AG09309 (cell line): ENCODE results near the gene HOXB5.

ENCODE experiments used
- DNase-seq: peaks from one replicate; pipeline ENCODE4 v3.0.0-alpha.2; 2010; ENCODE audit warnings: low read depth
- H3K4me3 ChIP-seq: 2 replicates; pipeline ENCODE4 v1.5.1; 2011; ENCODE audit warnings: mild to moderate bottlenecking, low read depth, low read length, moderate library complexity; ENCODE audit not compliant: control insufficient read depth
- CTCF ChIP-seq: IDR thresholded peaks from 2 replicates; pipeline ENCODE4 v1.5.1; 2011; ENCODE audit warnings: mild to moderate bottlenecking, low read depth, low read length, inconsistent platforms; ENCODE audit not compliant: insufficient read depth, control insufficient read depth; ENCODE audit errors: missing control alignments

HOXB5 gene

GRCh38 chr17:48570325-48571023 is 23.1 kb downstream of the HOXB5 start:
- no peak for TF ChIP-seq CTCF
- no peak for DNase-seq
- no peak overlapping the region for H3K4me3 ChIP-seq

DNA sequence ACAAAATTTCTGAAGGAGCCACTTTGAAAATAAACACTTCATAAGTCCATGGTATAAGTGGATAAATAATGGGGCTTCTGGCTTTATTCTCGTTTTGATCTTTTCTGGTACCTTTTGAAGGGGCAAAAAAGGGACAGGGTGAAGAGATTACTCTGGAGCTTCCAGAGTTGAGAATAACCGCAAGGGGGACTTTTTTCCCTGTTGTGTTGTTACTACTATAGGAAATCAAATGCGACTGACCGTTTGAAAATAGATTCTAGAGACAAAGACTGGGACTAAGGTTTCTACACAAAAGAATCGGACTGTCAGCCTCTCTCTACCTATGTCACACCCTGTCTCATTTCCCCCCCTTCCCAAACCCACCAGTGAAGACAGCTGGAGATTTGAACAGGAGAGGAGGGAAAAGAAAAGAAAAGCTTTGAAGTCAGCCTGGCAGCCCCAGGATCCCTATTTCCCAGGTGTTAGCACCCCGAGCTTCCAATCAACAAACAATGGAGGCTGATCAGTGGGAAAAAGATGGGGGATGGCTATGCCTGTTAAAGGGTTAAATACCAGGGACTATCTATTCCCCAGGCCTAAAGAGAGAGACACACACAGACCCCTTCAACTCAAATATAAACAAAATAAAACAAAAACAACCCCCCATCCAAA is 23.8 kb downstream of the HOXB5 start:
- H3K4me3 ChIP-seq: no peak overlapping the region
- DNase-seq: no peak
- TF ChIP-seq CTCF: no peak

DNA sequence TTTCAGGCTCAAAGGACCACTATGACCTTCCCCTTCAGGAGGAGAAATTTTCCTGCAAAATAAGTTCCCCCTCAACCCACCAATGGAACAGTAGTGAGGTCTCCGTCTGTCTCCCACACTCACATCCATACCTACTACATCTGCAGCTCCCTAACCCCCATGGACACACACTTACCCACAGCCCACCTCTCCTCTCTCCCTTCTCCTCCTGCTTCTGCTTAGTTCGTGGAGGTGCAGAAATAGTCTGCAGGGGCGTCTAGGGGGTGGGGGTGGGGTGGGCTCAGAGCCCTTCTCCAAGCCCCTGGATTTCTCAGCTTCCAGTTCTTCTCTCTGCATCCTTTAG is 24.4 kb downstream of the HOXB5 start:
- DNase-seq: no peak
- TF ChIP-seq CTCF: no peak
- no peak overlapping the region for H3K4me3 ChIP-seq

GRCh38 chr17:48568499-48569239 is 24.9 kb downstream of the HOXB5 start:
- no peak for TF ChIP-seq CTCF
- H3K4me3 ChIP-seq: no peak overlapping the region
- no peak for DNase-seq

DNA sequence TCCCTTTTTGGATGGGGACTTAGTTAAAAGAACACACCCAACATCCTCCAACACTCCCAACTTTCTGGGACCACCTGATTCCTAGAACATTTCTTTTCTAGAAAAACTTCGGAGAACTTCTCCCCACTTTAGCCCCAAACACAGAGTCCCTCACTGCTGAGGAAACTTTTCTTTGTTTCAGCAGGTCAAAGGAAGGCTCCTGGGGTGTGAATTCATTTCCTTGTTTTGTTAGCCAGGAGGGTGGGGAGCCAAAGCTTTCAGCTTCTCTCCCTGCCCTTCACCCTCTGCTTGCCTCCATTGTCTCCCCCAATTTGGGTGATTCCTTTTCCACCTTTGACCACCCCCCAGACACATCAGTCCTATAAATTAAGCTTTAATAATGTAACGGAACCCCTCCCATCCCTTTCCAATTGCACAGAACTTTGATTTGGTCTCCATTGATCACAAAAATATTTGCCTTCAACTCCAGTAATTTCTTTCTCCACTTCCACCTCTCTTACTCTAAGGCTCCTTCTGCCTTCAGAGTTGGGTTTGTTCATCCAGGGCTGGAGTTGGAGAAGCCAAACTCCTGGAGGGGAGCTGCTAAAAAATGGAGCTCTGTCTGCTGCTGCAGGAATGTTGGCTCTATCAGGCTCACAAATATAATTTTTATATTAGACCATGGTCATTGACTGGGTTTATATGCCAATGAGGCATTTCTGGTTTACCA is 25.8 kb downstream of the HOXB5 start:
- TF ChIP-seq CTCF: no peak
- no peak overlapping the region for H3K4me3 ChIP-seq
- DNase-seq: no peak

GRCh38 chr17:48567209-48567608 is 26.4 kb downstream of the HOXB5 start:
- no peak overlapping the region for H3K4me3 ChIP-seq
- no peak for DNase-seq
- no peak for TF ChIP-seq CTCF
